GM12878 (cell line): ENCODE results near the gene AARSD1. TPM values are rescaled to one million over a fixed set of nuclear protein-coding genes. Genes with fewer than 3 reads are reported as not detected.
A peak's percentile ranks its signal among the peaks of the same experiment; 100 is the strongest.

Source experiments
- BACH1 ChIP-seq: fragments of 450-650 bp; IDR thresholded peaks from 2 replicates; pipeline ENCODE4 v1.6.1; 2017; ENCODE audit warnings: mild to moderate bottlenecking, borderline replicate concordance
- CHD1 ChIP-seq: IDR thresholded peaks from 2 replicates; pipeline ENCODE4 v1.6.1; 2012; ENCODE audit warnings: low read depth, low read length, improper control_type of control experiment
- E2F4 ChIP-seq: IDR thresholded peaks from 2 replicates; pipeline ENCODE4 v1.6.1; 2012; ENCODE audit warnings: low read depth, low read length, improper control_type of control experiment
- EZH2 ChIP-seq: IDR thresholded peaks from 2 replicates; pipeline ENCODE4 v1.6.1; 2012; ENCODE audit warnings: low read depth, mild to moderate bottlenecking, control low read depth, inconsistent platforms, low read length, borderline replicate concordance; ENCODE audit not compliant: control insufficient read depth
- IKZF2 ChIP-seq, 2 experiments: fragments of 450-650 bp; IDR thresholded peaks; 2 replicates each; pipeline ENCODE4 v1.6.1; 2017; ENCODE audit warnings: mild to moderate bottlenecking in 2 of 2, moderate library complexity in 2 of 2
- KLF5 ChIP-seq: fragments of 450-650 bp; IDR thresholded peaks from 2 replicates; pipeline ENCODE4 v1.6.1; 2014; ENCODE audit warnings: mild to moderate bottlenecking; ENCODE audit not compliant: partially characterized antibody
- MXI1 ChIP-seq: fragments of 150-350 bp; IDR thresholded peaks from 2 replicates; pipeline ENCODE4 v1.6.1; 2011; ENCODE audit warnings: low read depth, mild to moderate bottlenecking, inconsistent platforms, low read length, improper control_type of control experiment
- NBN ChIP-seq: fragments of 450-650 bp; IDR thresholded peaks from 2 replicates; pipeline ENCODE4 v1.6.1; 2016
- NR2C1 ChIP-seq: fragments of 450-650 bp; IDR thresholded peaks from 2 replicates; pipeline ENCODE4 v1.6.1; 2017; ENCODE audit warnings: antibody characterized with exemption, mild to moderate bottlenecking, moderate library complexity
- REST ChIP-seq: IDR thresholded peaks from 2 replicates; pipeline ENCODE4 v1.6.1; 2012; ENCODE audit warnings: mild to moderate bottlenecking, low read depth, low read length
- RFX5 ChIP-seq: IDR thresholded peaks from 2 replicates; pipeline ENCODE4 v1.6.1; 2011; ENCODE audit warnings: low read depth, low read length, improper control_type of control experiment
- SIN3A ChIP-seq: IDR thresholded peaks from 2 replicates; pipeline ENCODE4 v1.6.1; 2012; ENCODE audit warnings: low read depth, low read length, improper control_type of control experiment
- ZBED1 ChIP-seq: IDR thresholded peaks from 2 replicates; pipeline ENCODE4 v1.6.1; 2016; ENCODE audit warnings: borderline replicate concordance
- ZNF217 ChIP-seq: fragments of 450-650 bp; IDR thresholded peaks from 2 replicates; pipeline ENCODE4 v1.6.1; 2017; ENCODE audit warnings: antibody characterized with exemption, mild to moderate bottlenecking
- polyA plus RNA-seq, 11 experiments: library from polyadenylated mRNA; depleted of rRNA in 4 of 11; unstranded in 6 of 11; stranded (reverse) in 5 of 11; fragments of >200 nt; fragmentation: Nextera tagmentation in 4 of 11; fragmentation: Illumina TruSeq in 1 of 11; extraction: Ambion mirVana in 4 of 11; extraction: Trizol in 1 of 11; gene quantifications; 1 replicate in 1 of 11; 2 replicates in 10 of 11; pipeline versions ENCODE4 v1.2.1 to v1.2.3, GENCODE V29; 2011 to 2016; ENCODE audit warnings: inconsistent platforms in 2 of 11, missing spikeins in 2 of 11, low read depth in 1 of 11
- total RNA-seq, 4 experiments: library from RNA; depleted of rRNA in 3 of 4; stranded (reverse); fragments of >200 nt in 3 of 4; fragmentation: Illumina TruSeq in 1 of 4; extraction: Trizol in 1 of 4; gene quantifications; 2 replicates each; pipeline versions ENCODE4 v1.2.1 to v1.2.3, GENCODE V29; 2013 to 2021
- TF ChIP-seq, protein P1 (sequence below): fragments of 450-650 bp; IDR thresholded peaks from 2 replicates; pipeline ENCODE4 v1.6.1; 2016; ENCODE audit warnings: mild to moderate bottlenecking
- TF ChIP-seq, protein P2 (sequence below): fragments of 450-650 bp; IDR thresholded peaks from 2 replicates; pipeline ENCODE4 v1.6.1; 2016; ENCODE audit warnings: mild to moderate bottlenecking, moderate library complexity, borderline replicate concordance
- TF ChIP-seq, protein P3 (sequence below): fragments of 450-650 bp; IDR thresholded peaks from 2 replicates; pipeline ENCODE4 v1.6.1; 2018; ENCODE audit warnings: borderline replicate concordance, mild to moderate bottlenecking; ENCODE audit not compliant: partially characterized antibody

The AARSD1 gene
- total and polyA plus RNA-seq, 10 of the 15 experiments (the other 5 are each of a cell fraction or from before 2014, with no cell fraction given) = 32.2 to 86.2 (median 52.8) TPM

- TF ChIP-seq, protein P1, sequence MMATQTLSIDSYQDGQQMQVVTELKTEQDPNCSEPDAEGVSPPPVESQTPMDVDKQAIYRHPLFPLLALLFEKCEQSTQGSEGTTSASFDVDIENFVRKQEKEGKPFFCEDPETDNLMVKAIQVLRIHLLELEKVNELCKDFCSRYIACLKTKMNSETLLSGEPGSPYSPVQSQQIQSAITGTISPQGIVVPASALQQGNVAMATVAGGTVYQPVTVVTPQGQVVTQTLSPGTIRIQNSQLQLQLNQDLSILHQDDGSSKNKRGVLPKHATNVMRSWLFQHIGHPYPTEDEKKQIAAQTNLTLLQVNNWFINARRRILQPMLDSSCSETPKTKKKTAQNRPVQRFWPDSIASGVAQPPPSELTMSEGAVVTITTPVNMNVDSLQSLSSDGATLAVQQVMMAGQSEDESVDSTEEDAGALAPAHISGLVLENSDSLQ = no peak
- TF ChIP-seq MXI1 (no peak), IKZF2 (IDR thresholded peaks at IDR 0.05) (no peak), ZNF217 (no peak), CHD1 (no peak), KLF5 (no peak), EZH2 (no peak), NBN (no peak), BACH1 (peak; percentile 76; the same call in 1 of the 2 replicates), NR2C1 (no peak), SIN3A (no peak), E2F4 (no peak), REST (no peak), RFX5 (no peak), ZBED1 (no peak)
- TF ChIP-seq, protein P2, sequence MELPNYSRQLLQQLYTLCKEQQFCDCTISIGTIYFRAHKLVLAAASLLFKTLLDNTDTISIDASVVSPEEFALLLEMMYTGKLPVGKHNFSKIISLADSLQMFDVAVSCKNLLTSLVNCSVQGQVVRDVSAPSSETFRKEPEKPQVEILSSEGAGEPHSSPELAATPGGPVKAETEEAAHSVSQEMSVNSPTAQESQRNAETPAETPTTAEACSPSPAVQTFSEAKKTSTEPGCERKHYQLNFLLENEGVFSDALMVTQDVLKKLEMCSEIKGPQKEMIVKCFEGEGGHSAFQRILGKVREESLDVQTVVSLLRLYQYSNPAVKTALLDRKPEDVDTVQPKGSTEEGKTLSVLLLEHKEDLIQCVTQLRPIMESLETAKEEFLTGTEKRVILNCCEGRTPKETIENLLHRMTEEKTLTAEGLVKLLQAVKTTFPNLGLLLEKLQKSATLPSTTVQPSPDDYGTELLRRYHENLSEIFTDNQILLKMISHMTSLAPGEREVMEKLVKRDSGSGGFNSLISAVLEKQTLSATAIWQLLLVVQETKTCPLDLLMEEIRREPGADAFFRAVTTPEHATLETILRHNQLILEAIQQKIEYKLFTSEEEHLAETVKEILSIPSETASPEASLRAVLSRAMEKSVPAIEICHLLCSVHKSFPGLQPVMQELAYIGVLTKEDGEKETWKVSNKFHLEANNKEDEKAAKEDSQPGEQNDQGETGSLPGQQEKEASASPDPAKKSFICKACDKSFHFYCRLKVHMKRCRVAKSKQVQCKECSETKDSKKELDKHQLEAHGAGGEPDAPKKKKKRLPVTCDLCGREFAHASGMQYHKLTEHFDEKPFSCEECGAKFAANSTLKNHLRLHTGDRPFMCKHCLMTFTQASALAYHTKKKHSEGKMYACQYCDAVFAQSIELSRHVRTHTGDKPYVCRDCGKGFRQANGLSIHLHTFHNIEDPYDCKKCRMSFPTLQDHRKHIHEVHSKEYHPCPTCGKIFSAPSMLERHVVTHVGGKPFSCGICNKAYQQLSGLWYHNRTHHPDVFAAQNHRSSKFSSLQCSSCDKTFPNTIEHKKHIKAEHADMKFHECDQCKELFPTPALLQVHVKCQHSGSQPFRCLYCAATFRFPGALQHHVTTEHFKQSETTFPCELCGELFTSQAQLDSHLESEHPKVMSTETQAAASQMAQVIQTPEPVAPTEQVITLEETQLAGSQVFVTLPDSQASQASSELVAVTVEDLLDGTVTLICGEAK = no peak
- TF ChIP-seq, protein P3, sequence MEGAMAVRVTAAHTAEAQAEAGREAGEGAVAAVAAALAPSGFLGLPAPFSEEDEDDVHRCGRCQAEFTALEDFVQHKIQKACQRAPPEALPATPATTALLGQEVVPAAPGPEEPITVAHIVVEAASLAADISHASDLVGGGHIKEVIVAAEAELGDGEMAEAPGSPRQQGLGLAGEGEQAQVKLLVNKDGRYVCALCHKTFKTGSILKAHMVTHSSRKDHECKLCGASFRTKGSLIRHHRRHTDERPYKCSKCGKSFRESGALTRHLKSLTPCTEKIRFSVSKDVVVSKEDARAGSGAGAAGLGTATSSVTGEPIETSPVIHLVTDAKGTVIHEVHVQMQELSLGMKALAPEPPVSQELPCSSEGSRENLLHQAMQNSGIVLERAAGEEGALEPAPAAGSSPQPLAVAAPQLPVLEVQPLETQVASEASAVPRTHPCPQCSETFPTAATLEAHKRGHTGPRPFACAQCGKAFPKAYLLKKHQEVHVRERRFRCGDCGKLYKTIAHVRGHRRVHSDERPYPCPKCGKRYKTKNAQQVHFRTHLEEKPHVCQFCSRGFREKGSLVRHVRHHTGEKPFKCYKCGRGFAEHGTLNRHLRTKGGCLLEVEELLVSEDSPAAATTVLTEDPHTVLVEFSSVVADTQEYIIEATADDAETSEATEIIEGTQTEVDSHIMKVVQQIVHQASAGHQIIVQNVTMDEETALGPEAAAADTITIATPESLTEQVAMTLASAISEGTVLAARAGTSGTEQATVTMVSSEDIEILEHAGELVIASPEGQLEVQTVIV = no peak
Observed at GRCh38 chr17:42928714-42929496, 35.3 kb downstream of the AARSD1 start (continued).
